RPMI8226 (cell line): ENCODE measurements around the gene PTF1A.

Experiments
- DNase-seq: peaks from one replicate; pipeline ENCODE4 v3.0.0-alpha.2; 2015

Gene PTF1A

GRCh38 chr10:23189024-23189423 is 3.1 kb upstream of the PTF1A start:
- DNase-seq: no peak

GRCh38 chr10:23190872-23191763 is 994 bp upstream of the PTF1A start:
- no peak for DNase-seq

- no peak for DNase-seq
Measured at GRCh38 chr10:23192712-23193434, 761 bp downstream of the PTF1A start.

GRCh38 chr10:23193435-23194074 is 1.4 kb downstream of the PTF1A start:
- no peak for DNase-seq

- DNase-seq: no peak
Measured at GRCh38 chr10:23194471-23194965, 2.4 kb downstream of the PTF1A start.

- DNase-seq: no peak
Measured at GRCh38 chr10:23194966-23195845, 3.1 kb downstream of the PTF1A start.

- DNase-seq: no peak
Measured at GRCh38 chr10:23195846-23196600, 3.9 kb downstream of the PTF1A start.

GRCh38 chr10:23196915-23197314 is 4.8 kb downstream of the PTF1A start:
- no peak for DNase-seq

GRCh38 chr10:23197416-23197861 is 5.3 kb downstream of the PTF1A start:
- no peak for DNase-seq

- no peak for DNase-seq
Measured at GRCh38 chr10:23198610-23198939, 6.5 kb downstream of the PTF1A start.

GRCh38 chr10:23198940-23199767 is 7.0 kb downstream of the PTF1A start:
- DNase-seq: no peak

GRCh38 chr10:23199768-23200511 is 7.8 kb downstream of the PTF1A start:
- no peak for DNase-seq

GRCh38 chr10:23200586-23200985 is 8.5 kb downstream of the PTF1A start:
- no peak for DNase-seq

GRCh38 chr10:23200997-23201652 is 9.0 kb downstream of the PTF1A start:
- no peak for DNase-seq

GRCh38 chr10:23201837-23202236 is 9.7 kb downstream of the PTF1A start:
- no peak for DNase-seq

- no peak for DNase-seq
Measured at GRCh38 chr10:23202779-23203178, 10.7 kb downstream of the PTF1A start.

GRCh38 chr10:23203369-23204325 is 11.5 kb downstream of the PTF1A start:
- DNase-seq: no peak

GRCh38 chr10:23204773-23205172 is 12.7 kb downstream of the PTF1A start:
- no peak for DNase-seq
